HFFc6 (cell line): ENCODE measurements around the gene ADAM11. TPM values are rescaled to one million over a fixed set of nuclear protein-coding genes. Genes with fewer than 3 reads are reported as not detected.

Source experiments
- DNase-seq: peaks from one replicate; pipeline ENCODE4 v3.0.0-alpha.2; 2018
- H3K27ac Mint-ChIP-seq: 2 replicates; pipeline ENCODE4 v1.8.0; 2020; ENCODE audit warnings: mild to moderate bottlenecking, mixed read lengths
- H3K27me3 Mint-ChIP-seq: 2 replicates; pipeline ENCODE4 v1.8.0; 2021; ENCODE audit warnings: mild to moderate bottlenecking, moderate library complexity, mixed read lengths; ENCODE audit not compliant: insufficient read depth
- H3K36me3 Mint-ChIP-seq: 2 replicates; pipeline ENCODE4 v1.8.0; 2021; ENCODE audit warnings: low read depth, mixed read lengths
- H3K4me1 Mint-ChIP-seq: 2 replicates; pipeline ENCODE4 v1.8.0; 2020; ENCODE audit warnings: low read depth, mixed read lengths
- H3K4me3 Mint-ChIP-seq: 2 replicates; pipeline ENCODE4 v1.8.0; 2020; ENCODE audit warnings: mild to moderate bottlenecking, moderate library complexity, mixed read lengths
- H3K9me3 Mint-ChIP-seq: 2 replicates; pipeline ENCODE4 v1.8.0; 2020; ENCODE audit warnings: mild to moderate bottlenecking, mixed read lengths
- total RNA-seq, 6 experiments: library from RNA; stranded (reverse); fragmentation: NEBNext Ultra II Directional; extraction: Animal tissue kit (Norgen Biotek cat#: 25700); gene quantifications; 2 replicates in 1 of 6; 3 replicates in 5 of 6; pipeline ENCODE4 v1.2.3, GENCODE V29; 2021
- TF ChIP-seq, protein P1 (sequence below): fragments of 200-600 bp; sonication (generic); IDR thresholded peaks from 2 replicates; pipeline ENCODE4 v1.5.0; 2021; ENCODE audit warnings: antibody characterized with exemption, mild to moderate bottlenecking

ADAM11 gene
- total RNA-seq, 6 experiments from 2014 or later: 0.14 to 0.27 (median 0.16) TPM

DNA sequence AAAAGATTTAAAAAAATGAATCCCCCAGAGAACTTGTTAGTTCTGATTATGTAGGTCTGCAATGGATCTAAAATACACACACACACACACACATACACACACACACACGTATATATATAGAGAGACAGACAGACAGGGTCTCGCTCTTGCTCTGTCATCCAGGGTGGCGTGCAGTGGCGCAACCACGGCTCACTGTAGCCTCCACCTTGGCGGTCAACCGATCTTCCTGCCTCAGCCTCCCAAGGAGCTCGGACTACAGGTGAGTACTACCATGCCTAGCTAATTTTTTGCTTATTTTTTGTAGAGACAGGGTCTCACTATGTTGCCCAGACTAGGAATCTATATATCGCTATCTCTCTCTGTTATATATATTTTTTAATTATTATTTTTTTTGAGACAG, 37.9 kb downstream of the ADAM11 start:
- Mint-ChIP-seq H3K27ac (no peak overlapping the region), H3K4me3 (0 out of 2 replicates have a peak overlapping the region, but pooled peaks have one; percentile 32), H3K9me3 (no peaks in the 10 kb centered on the region), H3K27me3 (peaks cover 2% of the 10 kb centered on the region; the same call in 1 of the 2 replicates), H3K36me3 (peaks cover 31% of the 10 kb centered on the region), H3K4me1 (peaks cover 59% of the 10 kb centered on the region)
- DNase-seq: no peak
- TF ChIP-seq, protein P1, sequence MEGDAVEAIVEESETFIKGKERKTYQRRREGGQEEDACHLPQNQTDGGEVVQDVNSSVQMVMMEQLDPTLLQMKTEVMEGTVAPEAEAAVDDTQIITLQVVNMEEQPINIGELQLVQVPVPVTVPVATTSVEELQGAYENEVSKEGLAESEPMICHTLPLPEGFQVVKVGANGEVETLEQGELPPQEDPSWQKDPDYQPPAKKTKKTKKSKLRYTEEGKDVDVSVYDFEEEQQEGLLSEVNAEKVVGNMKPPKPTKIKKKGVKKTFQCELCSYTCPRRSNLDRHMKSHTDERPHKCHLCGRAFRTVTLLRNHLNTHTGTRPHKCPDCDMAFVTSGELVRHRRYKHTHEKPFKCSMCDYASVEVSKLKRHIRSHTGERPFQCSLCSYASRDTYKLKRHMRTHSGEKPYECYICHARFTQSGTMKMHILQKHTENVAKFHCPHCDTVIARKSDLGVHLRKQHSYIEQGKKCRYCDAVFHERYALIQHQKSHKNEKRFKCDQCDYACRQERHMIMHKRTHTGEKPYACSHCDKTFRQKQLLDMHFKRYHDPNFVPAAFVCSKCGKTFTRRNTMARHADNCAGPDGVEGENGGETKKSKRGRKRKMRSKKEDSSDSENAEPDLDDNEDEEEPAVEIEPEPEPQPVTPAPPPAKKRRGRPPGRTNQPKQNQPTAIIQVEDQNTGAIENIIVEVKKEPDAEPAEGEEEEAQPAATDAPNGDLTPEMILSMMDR: no peak

DNA sequence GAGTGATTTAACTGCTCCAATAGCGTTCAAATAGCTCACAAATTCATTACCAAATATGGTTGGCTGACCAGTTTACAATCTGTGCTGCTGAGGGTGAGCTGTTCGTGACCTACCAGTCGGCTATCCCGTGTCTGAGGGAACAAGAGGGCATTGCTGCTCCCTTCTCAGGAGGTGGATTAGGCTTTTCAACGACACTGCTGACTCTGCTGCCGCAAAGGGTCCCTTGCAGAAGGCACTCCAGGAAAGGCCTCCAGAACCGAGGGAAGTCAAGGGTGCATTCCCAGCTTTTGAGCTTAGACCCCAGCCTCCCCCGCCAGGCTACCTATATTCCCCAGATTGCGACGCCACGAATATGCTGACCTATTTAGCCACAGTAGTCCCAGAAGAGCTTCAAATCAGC, 39.0 kb downstream of the ADAM11 start:
- DNase-seq: no peak
- H3K4me1 Mint-ChIP-seq: peaks cover 55% of the 10 kb centered on the region
- TF ChIP-seq, protein P1: no peak
- peaks cover 37% of the 10 kb centered on the region for H3K36me3 Mint-ChIP-seq
- no peak overlapping the region for H3K27ac Mint-ChIP-seq
- H3K4me3 Mint-ChIP-seq: no peak overlapping the region
- no peaks in the 10 kb centered on the region for H3K9me3 Mint-ChIP-seq
- peaks cover 2% of the 10 kb centered on the region for H3K27me3 Mint-ChIP-seq

DNA sequence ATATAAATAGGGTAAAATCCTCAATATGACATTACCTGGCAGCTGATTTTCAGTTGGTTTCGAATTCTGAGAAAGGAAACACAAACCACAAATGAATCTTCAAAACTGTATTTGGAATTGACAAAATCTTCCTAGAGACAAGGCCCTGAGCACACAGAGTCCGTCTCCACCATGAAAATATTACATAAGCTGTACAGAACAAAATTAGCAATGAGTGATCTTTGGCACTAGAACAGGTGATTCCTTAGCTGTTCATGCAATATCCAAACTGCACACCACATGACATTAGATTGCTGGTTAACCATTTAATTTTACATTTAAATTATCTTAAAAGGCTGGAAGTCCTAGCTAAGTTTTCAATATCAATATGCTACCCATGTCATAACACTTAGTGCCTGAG, 39.6 kb downstream of the ADAM11 start:
- no peak for DNase-seq
- peaks cover 52% of the 10 kb centered on the region for H3K4me1 Mint-ChIP-seq
- TF ChIP-seq, protein P1: no peak
- peaks cover 37% of the 10 kb centered on the region for H3K36me3 Mint-ChIP-seq
- no peak overlapping the region for H3K27ac Mint-ChIP-seq
- no peaks in the 10 kb centered on the region for H3K9me3 Mint-ChIP-seq
- no peak overlapping the region for H3K4me3 Mint-ChIP-seq
- peaks cover 2% of the 10 kb centered on the region for H3K27me3 Mint-ChIP-seq

DNA sequence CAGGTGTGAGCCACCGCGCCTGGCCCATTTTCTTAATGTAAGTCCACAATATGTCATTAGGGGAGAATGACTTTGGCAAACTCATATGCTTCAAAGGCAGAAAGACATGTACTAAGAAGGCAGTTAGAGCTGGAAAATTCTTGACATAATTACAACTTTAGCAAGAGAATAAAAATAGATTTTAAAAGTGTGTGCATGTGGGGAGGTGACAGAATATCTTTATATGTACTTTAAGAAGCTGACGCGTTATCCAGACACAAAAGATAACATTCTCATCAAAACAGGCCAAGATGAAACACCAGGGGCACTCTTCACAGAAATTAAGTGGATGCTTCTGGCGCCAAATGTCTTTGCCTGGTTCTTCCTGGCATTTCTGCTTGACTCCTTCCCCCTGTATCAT, 43.1 kb downstream of the ADAM11 start:
- peaks cover 2% of the 10 kb centered on the region for H3K27me3 Mint-ChIP-seq
- H3K4me3 Mint-ChIP-seq: no peak overlapping the region
- no peak overlapping the region for H3K27ac Mint-ChIP-seq
- H3K4me1 Mint-ChIP-seq: peaks cover 35% of the 10 kb centered on the region
- peaks cover 37% of the 10 kb centered on the region for H3K36me3 Mint-ChIP-seq
- H3K9me3 Mint-ChIP-seq: no peaks in the 10 kb centered on the region
- DNase-seq: no peak
- TF ChIP-seq, protein P1: no peak

DNA sequence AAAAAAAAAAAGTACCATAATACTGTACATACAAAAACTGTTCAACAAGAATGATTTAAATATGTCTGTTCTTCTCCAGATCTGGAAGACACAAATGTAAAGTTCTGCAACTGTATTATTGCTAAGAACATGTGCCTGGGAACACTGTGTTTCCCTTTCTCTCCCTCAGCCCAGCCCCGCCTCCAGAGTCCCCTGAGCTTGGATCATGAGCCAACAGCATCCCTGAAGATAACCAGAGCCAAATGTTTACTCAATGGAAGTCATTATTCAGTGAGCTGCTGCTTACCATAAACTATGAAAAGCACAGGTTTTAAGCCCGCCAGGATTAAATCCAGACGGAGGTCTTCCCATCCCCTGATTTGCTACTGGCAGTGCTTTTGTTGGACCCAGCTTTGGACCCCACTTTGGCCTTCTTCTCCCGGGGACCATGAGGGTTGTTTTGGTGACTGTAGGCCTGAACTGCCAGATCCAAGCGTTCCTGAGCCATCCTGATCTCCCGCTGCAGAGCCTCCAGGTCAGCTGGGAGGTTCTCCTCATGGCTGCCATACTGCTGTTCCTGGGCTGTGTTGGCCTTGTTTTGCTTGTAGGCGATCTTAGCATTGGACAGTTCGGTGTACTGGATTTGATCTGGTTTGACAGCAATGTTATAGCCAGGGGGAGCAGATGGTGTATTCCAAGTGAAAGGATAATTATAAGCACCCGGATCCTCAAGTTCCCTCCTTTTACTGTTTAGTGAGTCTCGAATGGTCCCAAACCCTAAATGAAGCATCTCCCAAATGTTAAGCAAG, 45.7 kb downstream of the ADAM11 start:
- DNase-seq: no peak
- no peaks in the 10 kb centered on the region for H3K9me3 Mint-ChIP-seq
- H3K27me3 Mint-ChIP-seq: no peaks in the 10 kb centered on the region; the same call in 1 of the 2 replicates
- TF ChIP-seq, protein P1: no peak
- no peak overlapping the region for H3K27ac Mint-ChIP-seq
- H3K4me3 Mint-ChIP-seq: no peak overlapping the region
- H3K4me1 Mint-ChIP-seq: peaks cover 41% of the 10 kb centered on the region
- peaks cover 30% of the 10 kb centered on the region for H3K36me3 Mint-ChIP-seq
